Inferior parietal cortex (tissue), 1 donor: ENCODE results near the gene DACT2.

ENCODE experiments used
- DNase-seq: peaks from one replicate; pipeline ENCODE4 v3.0.0-alpha.2; 2016; ENCODE audit errors: extremely low spot score

The DACT2 gene

DNA sequence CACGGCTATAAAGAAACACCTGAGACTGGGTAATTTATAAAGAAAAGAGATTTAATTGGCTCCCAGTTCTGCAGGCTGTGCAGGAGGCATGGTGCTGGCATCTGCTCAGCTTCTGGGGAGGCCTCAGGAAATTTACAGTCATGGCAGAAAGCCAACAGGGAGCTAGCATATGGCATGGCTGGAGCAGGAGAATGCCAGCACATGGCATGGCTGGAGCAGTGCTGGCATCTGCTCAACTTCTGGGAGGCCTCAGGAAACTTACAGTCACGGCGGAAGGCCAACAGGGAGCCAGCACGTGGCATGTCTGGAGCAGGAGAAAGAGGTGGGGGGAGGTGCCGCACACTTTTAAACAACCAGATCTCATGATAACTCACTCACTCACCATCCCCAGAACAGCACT lies 32.5 kb upstream of the DACT2 start:
- no peak for DNase-seq

DNA sequence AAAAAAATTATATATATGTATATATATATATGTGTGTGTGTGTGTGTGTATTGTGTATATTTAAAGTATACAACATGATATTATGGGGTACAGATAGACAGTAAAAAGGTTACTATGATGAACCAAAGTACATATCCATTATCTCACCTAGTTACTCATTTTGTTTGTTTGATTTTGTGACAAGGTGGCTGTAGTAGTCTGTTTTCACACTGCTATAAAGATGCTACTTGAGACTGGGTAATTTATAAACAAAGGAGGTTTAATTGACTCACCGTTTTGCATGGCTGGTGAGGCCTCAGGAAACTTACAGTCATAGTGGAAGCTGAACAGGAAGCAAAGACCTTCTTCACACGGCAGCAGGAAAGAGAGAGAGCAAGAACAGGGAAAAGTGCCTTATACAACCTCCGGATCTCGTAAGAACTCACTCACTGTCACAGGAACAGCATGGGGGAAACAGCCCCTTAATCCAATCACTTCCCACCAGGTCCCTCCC lies 30.2 kb upstream of the DACT2 start:
- DNase-seq = no peak

DNA sequence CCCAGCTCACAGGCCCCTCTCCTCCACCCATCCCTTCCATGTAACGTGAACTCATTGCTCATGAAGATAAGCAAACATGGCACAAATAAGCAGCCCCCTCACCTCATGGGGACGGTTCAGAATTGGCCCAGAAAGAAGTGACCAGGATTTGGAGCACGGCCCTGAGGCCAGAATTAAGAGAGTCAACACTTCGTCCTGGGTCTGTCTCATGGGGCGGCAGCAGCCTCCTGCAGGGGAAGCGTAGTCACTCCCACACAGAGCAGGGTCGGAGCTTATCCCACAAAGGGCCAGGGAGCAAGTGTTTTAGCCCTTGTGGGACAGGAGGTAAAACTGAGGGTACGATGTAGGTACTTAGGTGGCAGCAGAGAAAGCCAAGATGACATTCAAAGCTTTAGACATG lies 28.6 kb upstream of the DACT2 start:
- DNase-seq = no peak

DNA sequence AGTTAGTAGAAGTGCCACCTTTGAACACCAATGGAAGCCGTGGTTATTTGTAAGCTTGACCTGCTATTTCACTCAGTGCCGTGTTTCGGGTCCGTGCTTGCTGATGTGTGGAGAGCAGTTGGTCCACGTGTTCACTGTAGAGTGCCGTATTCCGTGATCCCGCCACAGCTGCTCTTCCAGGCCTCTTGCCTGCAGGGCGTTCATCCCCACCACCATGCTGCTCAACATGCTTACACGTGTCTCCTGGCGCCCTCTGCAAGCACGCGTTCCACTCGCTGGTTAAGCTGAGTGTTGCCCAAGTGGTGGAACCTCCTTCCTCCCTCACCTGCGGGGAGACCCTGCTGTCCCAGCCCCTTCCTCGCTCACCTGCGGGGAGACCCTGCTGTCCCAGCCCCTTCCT lies 28.0 kb upstream of the DACT2 start:
- DNase-seq = no peak

DNA sequence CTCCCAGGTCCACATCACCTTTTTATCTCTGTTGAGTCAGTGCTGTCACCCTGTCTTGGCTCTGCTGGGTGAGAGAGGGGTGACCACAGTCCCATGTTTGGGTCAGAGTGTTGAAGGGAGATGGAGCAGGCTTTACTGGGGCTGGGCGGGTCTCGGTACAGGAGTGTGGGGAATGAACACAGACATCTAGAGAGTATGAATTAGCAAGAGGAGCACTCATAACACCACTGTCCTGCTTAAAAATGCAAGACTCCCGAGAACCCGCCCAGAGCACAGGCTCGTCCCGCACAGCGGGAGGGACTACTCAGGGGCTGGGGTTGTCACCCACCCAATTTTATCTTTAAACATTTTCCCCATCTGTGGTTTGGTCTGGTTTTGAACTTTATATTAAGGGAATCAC lies 27.5 kb upstream of the DACT2 start:
- no peak for DNase-seq

DNA sequence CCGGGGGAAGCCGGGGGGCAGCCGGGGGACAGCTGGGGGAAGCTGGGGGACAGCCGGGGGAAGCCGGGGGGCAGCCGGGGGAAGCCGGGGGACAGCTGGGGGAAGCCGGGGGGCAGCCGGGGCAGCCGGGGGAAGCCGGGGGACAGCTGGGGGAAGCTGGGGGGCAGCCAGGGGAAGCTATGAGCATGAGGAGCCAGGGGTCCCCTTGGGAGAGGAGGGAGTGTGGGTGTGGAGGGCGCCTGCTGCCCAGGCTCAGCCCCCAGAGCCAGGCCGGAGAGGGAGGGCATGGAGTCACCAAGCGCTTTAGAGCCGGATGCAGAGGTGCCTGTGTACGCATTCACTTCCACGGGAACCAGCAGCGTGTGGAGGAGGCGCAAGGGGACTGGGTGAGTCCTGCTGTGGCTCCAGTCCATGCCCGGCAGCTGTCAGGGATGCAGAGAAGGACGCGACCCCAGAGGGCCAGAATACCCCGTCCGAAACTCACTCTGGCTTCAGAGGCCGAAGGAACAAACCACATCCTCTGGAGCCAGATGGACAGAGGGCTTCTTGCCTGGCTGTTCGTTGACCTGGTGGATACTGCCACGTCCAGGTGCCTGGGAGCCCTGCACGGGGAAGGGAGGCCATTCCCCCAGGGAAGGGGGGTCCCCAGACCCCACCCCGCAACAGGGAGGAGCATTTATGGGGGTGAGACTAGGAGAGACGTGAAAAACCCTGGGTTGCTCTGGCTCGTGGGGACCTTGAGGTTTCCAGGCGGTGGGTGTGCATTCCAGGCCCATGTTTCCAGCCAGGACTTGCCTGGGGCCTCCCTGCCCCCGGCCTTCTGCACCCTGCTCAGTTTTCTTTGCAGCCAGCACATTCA lies 26.5 kb upstream of the DACT2 start:
- DNase-seq = no peak

DNA sequence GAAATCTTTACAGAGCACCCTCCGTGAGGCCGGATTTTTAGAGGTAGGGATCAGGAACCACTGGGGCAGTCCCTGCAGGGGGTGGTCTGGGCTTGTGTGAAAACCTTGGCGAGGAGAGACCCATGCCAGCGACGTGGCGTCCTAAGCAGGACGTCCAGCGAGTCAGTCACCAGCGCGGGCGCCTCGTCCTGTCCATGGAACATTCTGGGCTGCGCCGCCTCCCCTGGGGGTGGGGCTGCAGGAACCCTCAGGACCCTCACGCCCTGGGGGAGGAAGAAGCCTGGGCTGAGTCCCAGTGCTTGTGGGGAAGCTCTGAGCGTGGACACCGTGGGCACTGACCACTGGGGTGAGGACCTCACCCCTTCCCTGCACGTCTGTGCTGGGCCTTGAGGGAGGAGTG lies 25.7 kb upstream of the DACT2 start:
- no peak for DNase-seq

DNA sequence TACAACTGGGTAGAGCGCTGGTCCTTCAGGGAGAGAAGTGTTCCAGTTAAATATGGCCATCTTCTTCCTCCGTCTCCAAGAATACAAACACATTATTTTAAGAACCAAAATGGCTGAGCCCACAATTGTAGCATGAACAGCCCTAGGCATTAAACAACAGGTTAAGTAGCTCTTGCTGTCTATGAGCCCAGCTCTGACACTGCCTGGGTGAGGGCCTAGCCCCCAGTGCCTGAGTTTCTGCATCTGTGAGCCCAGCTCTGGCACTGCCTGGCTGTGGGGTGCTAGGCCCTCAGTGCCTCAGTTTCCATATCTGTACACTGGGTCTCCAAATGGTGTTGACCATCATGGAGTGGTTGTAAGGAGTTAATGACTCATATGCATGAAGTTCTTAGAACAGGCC lies 24.8 kb upstream of the DACT2 start:
- DNase-seq = no peak

DNA sequence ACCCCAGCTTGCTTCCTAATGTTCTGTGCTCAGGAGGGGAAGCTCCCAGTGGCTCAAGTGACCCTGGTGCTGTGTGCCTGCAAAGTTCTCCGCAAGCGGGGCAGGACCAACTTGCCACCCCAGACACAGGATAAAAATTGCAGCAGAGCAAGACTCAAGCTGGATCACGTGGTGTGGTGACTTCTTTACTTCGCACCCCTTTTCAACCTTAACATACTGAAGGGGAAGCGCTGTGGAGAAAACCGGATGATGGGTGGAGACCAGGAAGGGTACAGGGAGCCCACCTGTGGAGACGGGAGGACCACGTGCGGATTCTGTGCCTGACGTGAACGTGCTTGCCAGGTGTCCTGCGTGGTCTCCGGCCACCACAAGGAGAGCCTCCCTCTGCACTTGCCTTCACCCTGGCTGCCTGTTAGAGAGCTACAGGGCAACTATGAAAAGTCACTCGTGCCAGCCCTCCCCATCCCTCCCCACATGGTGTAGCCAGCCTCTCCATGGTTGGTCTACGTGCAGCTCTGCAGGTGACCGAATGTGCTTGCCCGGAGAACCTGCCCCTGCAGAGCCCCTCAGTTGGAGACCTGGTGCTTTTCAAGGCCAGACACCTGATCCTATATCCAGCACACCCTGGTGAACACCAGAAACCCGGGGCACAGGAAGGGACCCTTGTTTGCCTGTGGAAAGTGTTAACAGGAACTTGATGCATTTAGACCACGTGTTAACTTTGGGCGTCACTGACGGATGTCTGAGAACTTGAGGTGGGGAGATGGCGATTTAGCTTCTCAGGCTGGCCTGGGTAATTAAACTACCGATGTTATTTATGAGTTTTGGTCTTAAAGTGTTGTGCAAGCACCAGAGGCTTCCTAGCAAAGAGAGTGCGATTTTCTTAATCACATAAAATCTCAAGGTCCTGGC lies 23.9 kb upstream of the DACT2 start:
- no peak for DNase-seq

DNA sequence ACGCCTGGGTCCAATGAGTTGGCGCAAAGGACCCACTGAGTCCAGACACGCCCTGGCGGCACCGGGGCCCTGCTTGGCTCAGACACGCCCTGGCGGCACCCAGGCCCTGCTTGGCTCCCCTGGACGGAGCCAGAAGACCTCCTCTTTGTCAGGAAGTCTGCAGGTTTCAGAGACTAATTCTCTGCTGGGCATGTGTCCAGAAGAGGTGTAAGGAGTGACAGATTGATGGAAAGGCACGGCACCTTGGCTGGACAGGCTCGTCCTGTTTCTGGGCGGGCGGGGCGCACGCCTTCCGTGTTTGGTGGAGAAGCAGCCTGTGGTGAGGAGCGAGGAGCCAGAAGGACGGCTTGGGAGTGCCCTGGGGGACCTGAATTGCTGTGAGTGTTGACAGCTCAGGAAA lies 23.1 kb upstream of the DACT2 start:
- no peak for DNase-seq

DNA sequence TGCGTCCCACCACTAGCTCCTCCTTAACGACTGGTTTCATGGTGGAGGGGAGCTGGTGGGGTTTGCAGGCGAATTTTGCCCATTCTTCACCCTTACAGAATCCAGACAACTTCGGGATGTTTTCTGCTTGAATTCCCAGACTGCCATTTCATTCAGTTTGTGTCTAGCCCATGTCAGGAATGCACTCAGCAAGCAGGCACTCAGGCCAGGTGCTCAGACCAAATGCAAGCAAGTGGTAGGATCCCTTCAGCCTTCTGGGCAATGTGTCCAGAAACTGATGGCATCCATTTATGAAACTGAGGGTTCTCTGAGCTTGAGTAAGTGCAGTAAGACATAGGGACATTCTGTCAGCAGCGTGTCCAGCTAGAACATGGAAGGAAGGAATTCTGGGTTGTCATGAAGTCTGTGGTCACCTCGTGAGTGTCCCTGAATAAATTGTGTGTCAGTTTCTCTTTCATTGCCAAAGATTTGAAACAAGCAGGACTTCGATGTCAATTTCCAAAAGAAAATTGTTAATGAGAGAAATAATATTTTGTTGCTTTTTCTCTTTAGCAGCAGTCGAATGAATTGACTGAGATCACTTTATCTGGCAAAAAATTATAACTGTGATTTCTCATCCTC lies 21.8 kb upstream of the DACT2 start:
- DNase-seq = no peak

DNA sequence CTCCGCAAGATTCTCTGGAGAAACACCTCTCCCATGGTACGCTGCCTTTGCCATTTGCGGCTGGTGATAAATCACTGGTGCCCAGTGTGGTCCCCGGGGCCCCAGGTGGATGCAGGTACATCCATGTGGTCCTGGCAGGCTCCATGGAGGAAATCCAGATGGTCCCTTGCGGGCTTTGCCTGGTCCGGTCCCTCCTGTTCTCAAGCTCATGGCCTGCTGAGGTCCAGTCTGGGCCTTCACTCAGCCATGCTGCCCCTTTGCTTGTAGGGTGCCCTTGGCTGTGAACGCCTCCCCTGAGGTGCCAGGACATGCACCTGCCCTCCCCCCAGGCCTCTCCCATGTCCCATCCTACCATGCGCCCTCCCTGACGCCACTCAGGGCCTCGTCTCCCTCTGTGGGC lies 21.2 kb upstream of the DACT2 start:
- no peak for DNase-seq

DNA sequence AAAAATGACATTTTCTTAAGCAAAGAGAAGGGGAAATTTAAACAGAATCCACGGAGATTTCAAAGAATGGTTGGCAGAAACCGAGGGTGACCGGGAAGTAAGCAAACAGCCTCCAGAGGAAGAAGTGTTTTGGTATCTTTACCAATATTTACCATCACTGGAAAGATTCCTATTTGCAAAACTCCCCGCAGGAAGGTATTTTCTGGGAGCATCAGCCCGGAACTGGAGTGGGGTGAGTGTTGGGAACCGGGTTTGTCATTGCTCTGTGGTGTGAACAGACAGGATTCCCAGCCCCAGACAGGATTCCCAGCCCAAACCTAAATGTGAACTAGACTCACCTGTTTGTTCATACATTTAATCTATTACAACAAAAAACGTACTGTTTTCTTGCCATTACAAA lies 19.2 kb upstream of the DACT2 start:
- DNase-seq = no peak

DNA sequence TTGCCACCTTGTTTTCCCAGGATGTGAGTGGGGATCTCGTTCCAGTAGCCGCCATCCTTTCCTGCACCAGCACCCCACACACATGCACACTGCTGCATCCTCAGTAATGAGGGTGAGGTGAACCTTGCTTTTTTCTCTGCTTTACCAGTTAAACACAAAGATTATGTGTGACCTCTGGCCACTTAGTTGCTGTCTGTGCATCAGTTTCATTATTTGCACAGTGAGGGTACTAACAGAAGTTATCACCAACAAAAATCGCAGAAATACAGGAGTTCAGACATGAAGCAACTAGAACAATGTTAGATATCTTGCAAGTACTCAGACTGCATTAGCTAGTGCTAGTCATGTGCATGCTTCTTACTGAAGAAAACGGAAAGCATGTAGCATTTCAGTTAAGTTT lies 17.4 kb upstream of the DACT2 start:
- no peak for DNase-seq

DNA sequence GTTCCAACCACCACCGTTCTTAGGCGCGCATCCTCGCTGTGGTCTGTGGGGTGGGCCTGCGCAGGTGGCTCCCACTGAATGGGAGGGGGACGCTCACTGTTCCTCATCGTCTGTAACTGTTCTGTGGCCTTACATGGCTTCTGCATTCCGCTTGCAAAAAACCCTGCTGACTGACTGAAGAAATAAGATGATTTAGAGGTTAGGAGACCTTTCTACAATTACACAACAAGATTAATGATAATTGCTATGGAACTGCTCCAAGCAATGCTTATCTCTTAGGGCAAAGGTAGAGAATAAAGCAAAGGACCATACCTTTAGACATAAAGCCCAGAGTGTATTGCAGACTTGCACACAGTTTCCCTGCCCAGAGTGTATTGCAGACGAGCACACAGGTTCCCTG lies 14.4 kb upstream of the DACT2 start:
- no peak for DNase-seq

DNA sequence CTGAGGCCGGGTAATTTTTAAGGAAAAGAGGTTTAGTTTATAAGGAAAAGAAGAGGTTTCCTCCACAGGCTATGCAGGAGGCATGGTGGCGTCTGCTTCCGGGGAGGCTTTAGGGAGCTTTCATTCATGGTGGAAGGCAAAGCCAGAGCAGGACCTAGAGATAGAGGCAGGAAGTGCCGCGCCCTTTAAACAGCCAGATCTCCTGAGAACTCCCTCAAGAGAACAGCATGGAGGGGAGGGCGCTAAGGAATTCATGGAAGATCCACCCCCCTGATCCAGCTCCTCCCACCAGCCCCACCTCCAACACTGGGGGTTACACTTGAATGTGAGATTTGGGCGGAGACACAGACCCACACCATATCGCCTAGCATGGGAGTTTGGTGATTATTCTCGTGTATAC lies 13.9 kb upstream of the DACT2 start:
- no peak for DNase-seq

DNA sequence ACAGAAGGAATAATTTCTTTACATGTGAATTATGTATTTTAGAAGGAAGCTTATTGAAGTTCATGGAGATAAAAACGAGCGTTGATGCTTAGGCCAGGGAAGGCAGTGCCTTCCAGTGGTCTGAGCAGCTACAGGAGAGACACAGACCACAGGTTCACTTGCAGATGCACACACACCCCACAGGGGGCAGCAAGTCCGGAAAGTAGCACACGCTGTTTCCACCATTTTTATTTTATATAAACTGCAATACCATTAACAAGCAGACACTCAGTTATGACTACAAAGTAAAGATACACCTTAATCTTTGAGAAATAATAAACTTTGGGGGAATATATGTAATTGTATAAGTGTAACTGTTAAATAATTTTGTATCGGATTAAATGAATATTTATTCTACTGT lies 13.5 kb upstream of the DACT2 start:
- no peak for DNase-seq

DNA sequence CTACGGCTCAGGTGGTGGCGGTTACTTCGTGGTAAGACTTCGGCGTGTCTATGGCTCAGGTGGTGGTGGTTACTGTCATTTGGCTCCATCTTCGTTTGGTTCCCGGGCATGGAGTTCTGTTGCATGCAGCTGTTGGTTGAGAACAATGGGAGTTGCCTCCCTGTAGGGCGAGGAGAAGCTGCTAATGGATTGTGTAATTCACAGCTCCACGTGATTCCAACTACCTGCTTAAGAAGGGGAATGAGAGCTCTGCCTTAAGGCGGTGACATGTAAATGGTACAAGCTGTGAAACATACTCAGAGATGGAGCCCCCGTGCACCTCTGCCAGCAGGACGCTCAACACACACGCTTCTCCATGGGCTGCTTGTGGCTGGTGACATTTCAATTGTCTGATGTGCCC lies 12.4 kb upstream of the DACT2 start:
- DNase-seq = no peak

DNA sequence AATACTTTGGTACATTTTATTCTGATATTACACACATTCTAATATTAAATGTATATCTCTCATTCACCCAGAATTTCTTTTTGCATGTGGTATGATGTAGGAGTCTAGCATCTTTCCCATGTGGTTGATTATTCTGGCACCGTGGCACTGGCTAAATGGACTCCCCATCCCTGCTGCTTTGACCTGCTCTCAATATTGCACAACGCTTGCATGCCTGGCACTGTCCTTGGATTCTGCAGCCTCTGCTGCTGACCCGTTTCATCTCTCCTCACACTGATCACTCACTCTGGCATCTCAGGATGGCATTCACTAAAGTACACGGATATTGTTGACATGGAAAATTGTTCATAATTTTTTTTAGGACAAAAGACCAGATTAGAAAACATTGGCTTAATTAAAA lies 11.5 kb upstream of the DACT2 start:
- no peak for DNase-seq

DNA sequence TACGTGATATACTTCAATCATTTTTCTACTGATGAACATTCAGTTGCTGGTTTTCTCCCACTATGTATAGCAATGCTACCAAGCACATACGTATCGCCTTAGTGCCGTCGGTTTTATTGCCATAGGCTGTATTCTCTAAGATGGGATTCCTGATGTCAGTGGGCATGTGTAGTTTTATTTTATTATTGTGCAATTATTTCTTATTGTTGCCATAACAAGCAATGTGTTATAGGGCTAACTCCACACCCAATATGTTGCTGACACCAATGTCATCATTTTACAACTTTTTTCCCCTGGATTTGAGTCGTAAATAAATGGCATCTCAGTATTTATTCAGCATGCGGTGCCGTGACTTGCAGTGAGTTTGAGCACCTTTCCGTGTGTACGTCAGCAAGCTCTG lies 10.8 kb upstream of the DACT2 start:
- DNase-seq = no peak

DNA sequence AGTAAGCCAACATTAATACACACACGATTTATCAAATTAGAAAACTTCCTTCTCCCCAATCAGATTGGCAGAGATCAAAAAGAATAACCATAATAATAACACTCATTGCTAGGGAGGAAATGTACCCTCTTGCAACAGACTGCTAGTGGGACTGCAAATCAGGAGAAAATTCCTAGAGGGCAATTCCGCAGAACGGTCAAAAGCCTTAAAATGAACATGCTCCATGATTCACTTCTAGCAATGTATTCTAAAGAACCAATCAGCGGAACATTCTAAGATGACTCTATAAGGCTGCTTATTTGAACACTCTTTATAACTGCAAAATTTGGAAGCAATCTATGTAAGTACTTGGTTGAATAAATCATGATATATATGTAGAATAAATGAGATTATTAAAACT lies 8.5 kb upstream of the DACT2 start:
- no peak for DNase-seq
